ENCODE measurements around the gene DNMT1.

GRCh38 chr19:10228393-10228792 is 33.6 kb upstream of the DNMT1 start:
- TF ChIP-seq, protein P1, sequence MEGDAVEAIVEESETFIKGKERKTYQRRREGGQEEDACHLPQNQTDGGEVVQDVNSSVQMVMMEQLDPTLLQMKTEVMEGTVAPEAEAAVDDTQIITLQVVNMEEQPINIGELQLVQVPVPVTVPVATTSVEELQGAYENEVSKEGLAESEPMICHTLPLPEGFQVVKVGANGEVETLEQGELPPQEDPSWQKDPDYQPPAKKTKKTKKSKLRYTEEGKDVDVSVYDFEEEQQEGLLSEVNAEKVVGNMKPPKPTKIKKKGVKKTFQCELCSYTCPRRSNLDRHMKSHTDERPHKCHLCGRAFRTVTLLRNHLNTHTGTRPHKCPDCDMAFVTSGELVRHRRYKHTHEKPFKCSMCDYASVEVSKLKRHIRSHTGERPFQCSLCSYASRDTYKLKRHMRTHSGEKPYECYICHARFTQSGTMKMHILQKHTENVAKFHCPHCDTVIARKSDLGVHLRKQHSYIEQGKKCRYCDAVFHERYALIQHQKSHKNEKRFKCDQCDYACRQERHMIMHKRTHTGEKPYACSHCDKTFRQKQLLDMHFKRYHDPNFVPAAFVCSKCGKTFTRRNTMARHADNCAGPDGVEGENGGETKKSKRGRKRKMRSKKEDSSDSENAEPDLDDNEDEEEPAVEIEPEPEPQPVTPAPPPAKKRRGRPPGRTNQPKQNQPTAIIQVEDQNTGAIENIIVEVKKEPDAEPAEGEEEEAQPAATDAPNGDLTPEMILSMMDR (optimal IDR thresholded peaks at IDR 0.05 in 1 of 3, IDR thresholded peaks at IDR 0.05 in 1 of 3, conservative IDR thresholded peaks at IDR 0.05 in 1 of 3; ENCODE audit: extremely low read depth in 1 of 3, insufficient read depth in 2 of 3, low read length in 3 of 3), result no peak
- no peak for TF ChIP-seq EZH2 (IDR thresholded peaks at IDR 0.05; ENCODE audit: low read length)
